Spleen (tissue), 11 donors: Measurements from ENCODE around the gene CDIPT. TPM values are rescaled to one million over a fixed set of nuclear protein-coding genes. Genes with fewer than 3 reads are reported as not detected.
A peak's percentile ranks its signal among the peaks of the same experiment; 100 is the strongest.

Source experiments
- DNase-seq: peaks from one replicate; pipeline ENCODE4 v3.0.0-alpha.2; 2020
- H3K27ac ChIP-seq, 8 donors: fragments of 200-600 bp; sonication (generic) in 7 of 8; 1 replicate in 4 of 8; 2 replicates in 4 of 8; pipeline versions ENCODE4 v1.5.0 to v1.8.0; 2016 to 2021; ENCODE audit warnings: inconsistent platforms in 4 of 8, mild to moderate bottlenecking in 4 of 8, moderate library complexity in 1 of 8
- H3K27me3 ChIP-seq, 7 donors: fragments of 200-600 bp; sonication (generic) in 6 of 7; replicated peaks in 1 of 7; 1 replicate in 4 of 7; 2 replicates in 3 of 7; pipeline versions ENCODE4 v1.5.0 to v1.8.0; 2016 to 2021; ENCODE audit warnings: inconsistent platforms in 3 of 7, mild to moderate bottlenecking in 1 of 7
- H3K36me3 ChIP-seq, 6 donors: fragments of 200-600 bp; sonication (generic) in 5 of 6; 1 replicate in 4 of 6; 2 replicates in 2 of 6; pipeline versions ENCODE4 v1.5.0 to v1.8.0; 2016 to 2021; ENCODE audit warnings: inconsistent platforms in 2 of 6
- H3K4me1 ChIP-seq, 6 donors: fragments of 200-600 bp; sonication (generic) in 5 of 6; 1 replicate in 3 of 6; 2 replicates in 3 of 6; pipeline versions ENCODE4 v1.5.0 to v1.8.0; 2016 to 2021; ENCODE audit warnings: inconsistent platforms in 3 of 6
- H3K4me3 ChIP-seq, 8 donors: fragments of 200-600 bp; sonication (generic) in 7 of 8; 1 replicate in 4 of 8; 2 replicates in 4 of 8; pipeline versions ENCODE4 v1.5.0 to v1.8.0; 2016 to 2021; ENCODE audit warnings: inconsistent platforms in 4 of 8, mild to moderate bottlenecking in 4 of 8, moderate library complexity in 2 of 8
- H3K9me3 ChIP-seq, 8 donors: fragments of 200-600 bp; sonication (generic) in 7 of 8; 1 replicate in 4 of 8; 2 replicates in 4 of 8; pipeline versions ENCODE4 v1.5.0 to v1.8.0; 2016 to 2021; ENCODE audit warnings: inconsistent platforms in 4 of 8
- CTCF ChIP-seq, 11 experiments: fragments of 200-600 bp in 7 of 11; fragments of 450-650 bp in 4 of 11; sonication (generic) in 4 of 11; IDR thresholded peaks in 8 of 11; conservative IDR thresholded peaks in 3 of 11; 1 replicate in 7 of 11; 2 replicates in 4 of 11; pipeline versions ENCODE4 v1.4.0 to v1.8.0; 2016 to 2021; ENCODE audit warnings: antibody characterized with exemption in 11 of 11, inconsistent platforms in 4 of 11, mild to moderate bottlenecking in 1 of 11
- POLR2A ChIP-seq, 3 donors: fragments of 450-650 bp; IDR thresholded peaks; one replicate each; pipeline ENCODE4 v1.5.1; 2017; ENCODE audit warnings: antibody characterized with exemption in 3 of 3, mild to moderate bottlenecking in 1 of 3
- POLR2AphosphoS5 ChIP-seq, 3 donors: sonication (generic); formaldehyde crosslinking; IDR thresholded peaks; one replicate each; pipeline ENCODE4 v1.5.1; 2017; ENCODE audit warnings: antibody characterized with exemption in 3 of 3
- WGBS, 5 donors: extraction: QIAGEN DNeasy Blood & Tissue Kit in 3 of 5; methylation state at CpG; one replicate each; pipeline versions ENCODE4 v1.1.5 to v1.1.7; 2013 to 2018; 5-methylcytosine and 5-hydroxymethylcytosine counted together
- intact Hi-C: fragments of 100-400 bp; cut with DNase I; formaldehyde crosslinking; loops from one replicate; pipeline ENCODE4 v1.15.0; 2023; ENCODE audit warnings: low total_unique reads
- polyA plus RNA-seq, 3 donors: library from polyadenylated mRNA; stranded (reverse); fragments of 200-250 nt; gene quantifications; one replicate each; pipeline ENCODE4 v1.2.1, GENCODE V29; 2013
- total RNA-seq, 7 donors: library from RNA; depleted of rRNA in 3 of 7; stranded (reverse); fragments of >200 nt in 3 of 7; fragmentation: NEBNext Ultra II Directional in 4 of 7; extraction: Animal tissue kit (Norgen Biotek cat#: 25700) in 4 of 7; gene quantifications; one replicate each; pipeline versions ENCODE4 v1.1.0 to v1.2.1, GENCODE V29; 2016 to 2021
- donor health status: healthy with polysubstance abuse.
- donor health status: DM: no; HTN: no; CAD: no; lungs with moderate emphysema.
- donor health status: DM: no; HTN: no; CAD: no.
- donor health status: Bipolar disorder and iron deficiency.
- donor health status: healthy.
- donor health status: DM: no; HTN: no; CAD: no.
- donor health status: DM: yes; HTN: yes; CAD: no.

Gene CDIPT
- total and polyA plus RNA-seq, 10 donors: 43.7 to 81.2 (median 65.5) TPM

GRCh38 chr16:29858149-29858849, 4.7 kb downstream of the CDIPT start:
- H3K4me1 ChIP-seq: peaks cover 14 to 28% (median 22%) of the 10 kb centered on the region in 6 donors
- H3K4me3 ChIP-seq: no peak overlapping the region
- TF ChIP-seq CTCF (IDR thresholded peaks at IDR 0.05 in 8 of 11, conservative IDR thresholded peaks at IDR 0.05 in 3 of 11) (no peak), POLR2A (IDR thresholded peaks at IDR 0.05) (no peak), POLR2AphosphoS5 (IDR thresholded peaks at IDR 0.05) (no peak)
- H3K27ac ChIP-seq: no peak overlapping the region
- intact Hi-C loops: no loop called here
- H3K9me3 ChIP-seq: no peaks in the 10 kb centered on the region
- WGBS, 5 donors: 76 to 95% (median 84%) methylated on average over 9 to 10 of the region's 10 CpGs
- H3K36me3 ChIP-seq: peaks cover 0 to 40% (median 31%) of the 10 kb centered on the region in 6 donors
- DNase-seq: no peak
- H3K27me3 ChIP-seq: no peaks in the 10 kb centered on the region

GRCh38 chr16:29857133-29857760, 5.8 kb downstream of the CDIPT start:
- H3K27me3 ChIP-seq: no peaks in the 10 kb centered on the region
- H3K9me3 ChIP-seq: no peaks in the 10 kb centered on the region
- no peak overlapping the region for H3K27ac ChIP-seq
- intact Hi-C loops: no loop called here
- TF ChIP-seq POLR2A (IDR thresholded peaks at IDR 0.05) (no peak), POLR2AphosphoS5 (IDR thresholded peaks at IDR 0.05) (no peak), CTCF (IDR thresholded peaks at IDR 0.05 in 8 of 11, conservative IDR thresholded peaks at IDR 0.05 in 3 of 11) (no peak)
- no peak overlapping the region for H3K4me3 ChIP-seq
- no peak for DNase-seq
- H3K4me1 ChIP-seq: peaks cover 12 to 26% (median 20%) of the 10 kb centered on the region in 6 donors
- H3K36me3 ChIP-seq: peaks cover 0 to 40% (median 31%) of the 10 kb centered on the region in 6 donors
- 79 to 93% (median 87%) methylated on average over 7 of the region's 7 CpGs for WGBS, 5 donors

- no peak for DNase-seq
- H3K4me3 ChIP-seq: no peak overlapping the region
- intact Hi-C loops: no loop called here
- H3K27me3 ChIP-seq: no peaks in the 10 kb centered on the region
- H3K27ac ChIP-seq: no peak overlapping the region
- WGBS, 5 donors: 88 to 93% (median 92%) methylated on average over 5 of the region's 5 CpGs
- peaks cover 0 to 35% (median 15%) of the 10 kb centered on the region in 6 donors for H3K36me3 ChIP-seq
- TF ChIP-seq CTCF (IDR thresholded peaks at IDR 0.05 in 8 of 11, conservative IDR thresholded peaks at IDR 0.05 in 3 of 11): no peak
- TF ChIP-seq POLR2A (IDR thresholded peaks at IDR 0.05): no peak
- TF ChIP-seq POLR2AphosphoS5 (IDR thresholded peaks at IDR 0.05): no peak
- H3K9me3 ChIP-seq: no peaks in the 10 kb centered on the region
- peaks cover 0 to 15% (median 6%) of the 10 kb centered on the region in 6 donors for H3K4me1 ChIP-seq
These were observed 8.4 kb downstream of the CDIPT start for GRCh38 chr16:29854520-29855100.

GRCh38 chr16:29852654-29853053, 10.4 kb downstream of the CDIPT start:
- 40 to 64% (median 59%) methylated on average over 7 of the region's 7 CpGs for WGBS, 5 donors
- no peak for DNase-seq
- TF ChIP-seq POLR2AphosphoS5 (IDR thresholded peaks at IDR 0.05) (peak in 1 of 3 donors; percentile 83), POLR2A (IDR thresholded peaks at IDR 0.05) (peak in 1 of 3 donors; percentile 28), CTCF (IDR thresholded peaks at IDR 0.05 in 8 of 11, conservative IDR thresholded peaks at IDR 0.05 in 3 of 11) (no peak)
- Histone ChIP-seq H3K4me1 (peaks cover 0 to 22% (median 12%) of the 10 kb centered on the region in 6 donors), H3K9me3 (no peaks in the 10 kb centered on the region), H3K4me3 (no peak overlapping the region), H3K27me3 (no peaks in the 10 kb centered on the region), H3K27ac (peak overlapping the region in 7 of 8 donors; percentile 60 to 82 (median 77)), H3K36me3 (peaks cover 0 to 35% (median 3%) of the 10 kb centered on the region in 6 donors)
- intact Hi-C loops: no loop called here
